Right atrium auricular region (tissue), 2 donors: ENCODE results near the gene ZNF683. TPM values are rescaled to one million over a fixed set of nuclear protein-coding genes. Genes with fewer than 3 reads are reported as not detected.
A peak's percentile ranks its signal among the peaks of the same experiment; 100 is the strongest.

Experiments
- DNase-seq: peaks from one replicate; pipeline ENCODE4 v3.0.0-alpha.2; 2019; ENCODE audit warnings: low spot score
- H3K27ac ChIP-seq, 2 donors: fragments of 200-600 bp; sonication (generic); 1 replicate in 1 of 2; 2 replicates in 1 of 2; pipeline ENCODE4 v1.5.1; 2016 to 2019
- H3K27me3 ChIP-seq, 2 donors: fragments of 200-600 bp; sonication (generic); one replicate each; pipeline versions ENCODE4 v1.5.1 to v1.6.0; 2017 to 2019
- H3K36me3 ChIP-seq: fragments of 200-600 bp; sonication (generic); one replicate; pipeline ENCODE4 v1.5.1; 2016
- H3K4me1 ChIP-seq, 2 donors: fragments of 200-600 bp; sonication (generic); one replicate each; pipeline versions ENCODE4 v1.5.1 to v1.6.0; 2017 to 2019
- H3K4me3 ChIP-seq, 2 donors: fragments of 200-600 bp; sonication (generic); 1 replicate in 1 of 2; 2 replicates in 1 of 2; pipeline ENCODE4 v1.5.1; 2017 to 2019; ENCODE audit warnings: mild to moderate bottlenecking in 1 of 2, moderate library complexity in 1 of 2
- H3K9me3 ChIP-seq, 2 donors: fragments of 200-600 bp; sonication (generic); one replicate each; pipeline ENCODE4 v1.5.1; 2019
- total RNA-seq, 2 donors: library from RNA; depleted of rRNA; stranded (reverse); fragments of >200 nt; gene quantifications; one replicate each; pipeline ENCODE4 v1.1.0, GENCODE V29; 2016
- TF ChIP-seq, protein P1 (sequence below), 2 donors: fragments of 200-600 bp; sonication (generic); IDR thresholded peaks; one replicate each; pipeline ENCODE4 v1.5.1; 2019; ENCODE audit warnings: antibody characterized with exemption in 2 of 2

ZNF683 gene
- total RNA-seq, 2 donors from 2014 or later: not detected

DNA sequence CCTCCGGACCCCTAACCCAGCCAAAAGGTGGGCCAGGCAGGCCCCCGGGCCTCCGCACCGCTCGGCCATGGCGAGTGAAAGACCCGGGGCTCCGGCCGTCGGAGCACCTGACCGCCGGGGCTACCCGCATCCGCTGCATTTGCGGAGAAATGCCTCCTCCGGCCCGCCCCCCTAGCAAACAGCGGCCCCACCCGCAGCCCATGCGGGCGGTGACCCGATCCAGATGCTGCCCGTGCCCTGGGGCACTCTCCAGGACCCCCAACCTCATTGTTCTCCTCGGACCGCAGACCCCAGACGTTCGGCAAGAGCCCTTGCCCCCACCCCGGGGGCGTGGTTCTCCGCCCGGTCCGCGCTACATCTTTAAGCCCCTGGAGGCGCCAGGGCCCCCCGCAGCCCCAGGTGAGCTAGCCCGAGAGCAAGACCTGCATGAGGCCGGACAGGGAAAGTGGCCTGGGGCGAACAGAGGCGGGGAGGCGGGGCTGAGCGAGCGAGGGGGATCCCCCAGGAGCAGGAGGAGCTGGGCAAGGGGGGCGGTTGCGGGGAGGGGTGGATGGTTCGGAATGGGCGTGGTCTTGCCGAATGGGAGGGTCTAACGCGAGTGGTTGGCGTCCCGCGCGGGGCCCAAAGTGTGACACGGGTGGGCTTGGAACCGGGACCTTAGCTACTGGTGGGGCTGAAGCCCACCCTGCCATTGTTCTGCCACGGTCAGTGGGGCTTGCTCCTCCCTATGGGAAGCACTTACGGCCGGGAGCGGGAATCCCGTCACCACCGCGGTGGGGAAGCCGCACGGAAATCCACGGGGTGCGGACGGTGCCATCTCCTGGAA is 12.4 kb downstream of the ZNF683 start:
- Histone ChIP-seq H3K4me1 (peaks cover 0 to 14% of the 10 kb centered on the region in 2 donors), H3K4me3 (peak overlapping the region; percentile 2 to 36), H3K27ac (no peak overlapping the region), H3K27me3 (peaks cover 13 to 14% of the 10 kb centered on the region in 2 donors), H3K36me3 (no peaks in the 10 kb centered on the region), H3K9me3 (no peaks in the 10 kb centered on the region)
- TF ChIP-seq, protein P1, sequence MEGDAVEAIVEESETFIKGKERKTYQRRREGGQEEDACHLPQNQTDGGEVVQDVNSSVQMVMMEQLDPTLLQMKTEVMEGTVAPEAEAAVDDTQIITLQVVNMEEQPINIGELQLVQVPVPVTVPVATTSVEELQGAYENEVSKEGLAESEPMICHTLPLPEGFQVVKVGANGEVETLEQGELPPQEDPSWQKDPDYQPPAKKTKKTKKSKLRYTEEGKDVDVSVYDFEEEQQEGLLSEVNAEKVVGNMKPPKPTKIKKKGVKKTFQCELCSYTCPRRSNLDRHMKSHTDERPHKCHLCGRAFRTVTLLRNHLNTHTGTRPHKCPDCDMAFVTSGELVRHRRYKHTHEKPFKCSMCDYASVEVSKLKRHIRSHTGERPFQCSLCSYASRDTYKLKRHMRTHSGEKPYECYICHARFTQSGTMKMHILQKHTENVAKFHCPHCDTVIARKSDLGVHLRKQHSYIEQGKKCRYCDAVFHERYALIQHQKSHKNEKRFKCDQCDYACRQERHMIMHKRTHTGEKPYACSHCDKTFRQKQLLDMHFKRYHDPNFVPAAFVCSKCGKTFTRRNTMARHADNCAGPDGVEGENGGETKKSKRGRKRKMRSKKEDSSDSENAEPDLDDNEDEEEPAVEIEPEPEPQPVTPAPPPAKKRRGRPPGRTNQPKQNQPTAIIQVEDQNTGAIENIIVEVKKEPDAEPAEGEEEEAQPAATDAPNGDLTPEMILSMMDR (IDR thresholded peaks at IDR 0.05): no peak
- DNase-seq: no peak

DNA sequence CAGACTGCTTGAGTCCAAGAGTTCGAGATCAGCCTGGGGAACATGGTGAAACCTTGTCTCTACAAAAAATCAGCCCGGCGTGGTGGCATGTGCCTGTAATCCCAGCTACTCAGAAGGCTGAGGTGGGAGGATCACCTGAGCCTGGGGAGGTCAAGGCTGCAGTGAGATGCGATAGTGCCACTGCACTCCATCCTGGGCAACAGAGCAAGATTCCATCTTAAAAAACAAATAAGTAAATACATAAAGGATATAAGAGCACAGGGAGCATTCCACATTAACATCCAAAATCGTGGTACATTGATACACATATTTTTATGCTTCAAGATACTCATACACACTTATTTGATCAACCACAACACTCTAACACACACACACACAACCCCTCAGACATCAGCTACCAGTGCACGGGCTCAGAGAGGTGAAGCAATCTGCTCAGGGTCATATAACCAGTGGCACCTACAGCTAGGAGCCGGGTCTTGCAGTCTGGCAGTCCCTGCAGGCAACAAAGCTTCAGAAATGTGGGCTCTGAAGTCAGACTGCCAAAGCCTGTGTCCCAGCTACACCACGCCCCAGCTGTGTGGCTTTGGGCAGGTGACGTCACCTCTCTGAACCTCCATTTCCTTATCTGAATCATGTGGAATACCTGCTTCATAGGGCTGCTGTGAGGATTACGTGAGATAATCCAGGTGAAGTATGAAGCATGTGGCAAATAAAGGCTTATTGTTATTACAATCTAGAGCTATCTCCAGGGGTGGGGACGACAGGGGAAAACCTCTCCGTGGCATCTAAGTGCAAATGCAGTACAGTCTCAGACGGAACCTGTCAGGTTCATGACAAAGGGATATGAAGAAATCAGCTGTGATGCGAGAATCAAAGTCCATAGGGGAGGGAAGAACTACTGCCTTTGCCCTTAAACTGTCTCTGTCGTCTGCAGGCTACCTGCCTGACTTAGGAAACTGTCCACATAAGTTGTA is 13.9 kb downstream of the ZNF683 start:
- TF ChIP-seq, protein P1 (IDR thresholded peaks at IDR 0.05): no peak
- Histone ChIP-seq H3K4me3 (no peak overlapping the region), H3K4me1 (peaks cover 0 to 14% of the 10 kb centered on the region in 2 donors), H3K27ac (no peak overlapping the region), H3K9me3 (no peaks in the 10 kb centered on the region), H3K27me3 (peaks cover 13 to 14% of the 10 kb centered on the region in 2 donors), H3K36me3 (no peaks in the 10 kb centered on the region)
- no peak for DNase-seq

DNA sequence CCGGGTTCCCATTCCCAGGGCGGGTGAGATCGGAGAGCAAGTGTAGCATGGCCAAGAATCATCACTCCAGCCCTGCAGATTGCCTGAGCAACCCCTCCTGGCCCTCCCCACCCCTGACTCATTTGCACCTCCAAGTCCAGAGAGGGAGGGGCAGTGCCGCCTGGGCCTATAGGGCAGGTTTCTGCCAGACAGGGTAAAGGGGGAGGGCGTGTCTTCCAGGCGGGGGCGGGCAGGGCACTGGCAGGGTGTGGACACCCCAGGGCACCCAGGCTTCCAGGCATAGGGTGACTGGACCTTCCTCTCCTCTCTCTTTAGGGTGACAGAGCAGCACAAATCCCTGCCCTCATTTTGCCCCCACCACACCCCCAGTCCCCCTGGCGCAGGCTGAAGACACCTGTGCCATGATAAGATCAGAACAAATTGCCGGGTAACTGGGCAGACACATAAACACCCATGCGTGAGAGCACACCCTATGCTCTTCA is 15.4 kb downstream of the ZNF683 start:
- no peaks in the 10 kb centered on the region for H3K9me3 ChIP-seq
- no peak for DNase-seq
- H3K27ac ChIP-seq: no peak overlapping the region
- TF ChIP-seq, protein P1 (IDR thresholded peaks at IDR 0.05): no peak
- H3K36me3 ChIP-seq: no peaks in the 10 kb centered on the region
- H3K27me3 ChIP-seq: peaks cover 13 to 14% of the 10 kb centered on the region in 2 donors
- H3K4me1 ChIP-seq: peaks cover 0 to 14% of the 10 kb centered on the region in 2 donors
- H3K4me3 ChIP-seq: no peak overlapping the region

DNA sequence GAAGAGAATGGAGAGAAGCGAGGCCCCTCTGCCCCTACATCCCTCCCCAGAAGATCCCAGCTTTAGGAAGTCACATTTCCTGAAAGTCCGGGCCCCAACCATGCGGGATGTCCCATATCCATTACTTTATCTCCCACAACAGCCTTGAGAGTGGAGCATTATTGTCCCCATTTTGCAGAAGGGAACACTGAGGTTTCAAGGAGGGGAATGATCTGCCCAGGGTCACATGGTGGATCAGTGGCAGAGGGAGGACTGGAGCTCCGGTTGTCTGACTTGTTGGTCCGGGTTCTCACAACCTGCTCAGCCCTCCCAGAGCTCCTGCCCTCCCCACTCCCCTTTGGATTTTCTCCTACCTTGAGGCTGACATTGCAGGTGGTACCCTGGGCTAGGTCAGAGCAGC is 16.4 kb downstream of the ZNF683 start:
- DNase-seq: no peak
- peaks cover 0 to 14% of the 10 kb centered on the region in 2 donors for H3K4me1 ChIP-seq

DNA sequence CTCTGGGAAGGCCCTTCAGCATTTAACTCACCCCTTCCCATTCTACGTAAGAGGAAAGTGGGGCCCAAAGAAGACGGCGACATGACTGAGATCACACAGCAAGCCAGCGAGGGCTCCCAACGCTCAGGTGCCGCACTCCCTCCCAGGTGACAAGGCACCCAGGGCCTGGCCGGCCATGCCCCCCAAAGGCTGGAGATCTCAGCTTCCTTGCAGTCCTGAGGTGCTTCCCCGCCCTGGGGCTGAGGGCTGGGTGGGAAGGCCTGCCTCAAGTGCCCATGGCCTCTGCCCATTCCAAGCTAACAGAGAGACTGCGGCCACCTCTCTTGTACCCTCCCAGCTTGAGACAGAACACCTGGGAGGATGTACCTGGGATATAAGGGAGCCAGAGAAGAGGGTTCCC is 17.6 kb downstream of the ZNF683 start:
- H3K9me3 ChIP-seq: no peaks in the 10 kb centered on the region
- H3K27me3 ChIP-seq: peaks cover 0 to 6% of the 10 kb centered on the region in 2 donors
- H3K4me3 ChIP-seq: no peak overlapping the region
- H3K27ac ChIP-seq: no peak overlapping the region
- H3K36me3 ChIP-seq: no peaks in the 10 kb centered on the region
- H3K4me1 ChIP-seq: peaks cover 0 to 2% of the 10 kb centered on the region in 2 donors
- no peak for DNase-seq
- TF ChIP-seq, protein P1 (IDR thresholded peaks at IDR 0.05): no peak

More for the DNA sequence above, 16.4 kb downstream of the ZNF683 start:
- TF ChIP-seq, protein P1 (IDR thresholded peaks at IDR 0.05): no peak
- H3K4me3 ChIP-seq: no peak overlapping the region
- peaks cover 11 to 14% of the 10 kb centered on the region in 2 donors for H3K27me3 ChIP-seq
- H3K36me3 ChIP-seq: no peaks in the 10 kb centered on the region
- H3K9me3 ChIP-seq: no peaks in the 10 kb centered on the region
- no peak overlapping the region for H3K27ac ChIP-seq
